OCI-LY7 (cell line): Measurements from ENCODE around the gene VPREB3. TPM values are rescaled to one million over a fixed set of nuclear protein-coding genes. Genes with fewer than 3 reads are reported as not detected.

ENCODE experiments used
- BruUV-seq: library from RNA; stranded (reverse); fragments of 400-500 nt; replicated peaks from 2 replicates; lab custom pipeline; 2021; lab: Mats Ljungman, UMichigan
- CTCF ChIA-PET: fragments of 300-600 bp; sonication (Branson Sonifier 250); formaldehyde crosslinking; loops from one replicate; lab custom pipeline; 2022; ENCODE audit warnings: antibody characterized with exemption; ENCODE audit not compliant: unreplicated experiment; lab: Charles Lee
- POLR2A ChIA-PET: fragments of 300-600 bp; sonication (Branson Sonifier 250); formaldehyde crosslinking; loops from one replicate; lab custom pipeline; 2022; ENCODE audit warnings: antibody characterized with exemption; lab: Charles Lee
- DNase-seq: peaks from one replicate; pipeline ENCODE4 v3.0.0-alpha.2; 2015; ENCODE audit warnings: low spot score
- H2AFZ ChIP-seq: fragments of 200-600 bp; sonication (generic), shearing (Covaris generic); 2 replicates; pipeline ENCODE4 v1.6.1; 2014; ENCODE audit warnings: mild to moderate bottlenecking, antibody characterized with exemption, low read length, moderate library complexity
- H3K27ac ChIP-seq: fragments of 200-600 bp; sonication (generic); 2 replicates; pipeline ENCODE4 v1.5.1; 2014; ENCODE audit warnings: mixed run types, low read depth, mild to moderate bottlenecking, moderate library complexity, low read length, inconsistent platforms; ENCODE audit not compliant: poor library complexity, severe bottlenecking
- H3K36me3 ChIP-seq: fragments of 200-600 bp; sonication (generic); 2 replicates; pipeline ENCODE4 v1.6.1; 2014; ENCODE audit warnings: mild to moderate bottlenecking, antibody characterized with exemption, low read length, moderate library complexity, mixed read lengths; ENCODE audit not compliant: insufficient read depth
- H3K4me1 ChIP-seq: fragments of 200-600 bp; sonication (generic); 2 replicates; pipeline ENCODE4 v1.5.1; 2014; ENCODE audit warnings: mild to moderate bottlenecking, low read length; ENCODE audit not compliant: insufficient read depth, poor library complexity, severe bottlenecking
- H3K4me2 ChIP-seq: fragments of 200-600 bp; sonication (generic); 2 replicates; pipeline ENCODE4 v1.6.1; 2014; ENCODE audit warnings: mild to moderate bottlenecking, low read length
- H3K4me3 ChIP-seq: fragments of 200-600 bp; sonication (generic); 2 replicates; pipeline ENCODE4 v1.5.1; 2014; ENCODE audit warnings: mild to moderate bottlenecking, low read depth, low read length; ENCODE audit not compliant: poor library complexity, severe bottlenecking
- H3K79me2 ChIP-seq: fragments of 200-600 bp; sonication (generic); 2 replicates; pipeline ENCODE4 v1.6.1; 2016; ENCODE audit warnings: low read depth, mild to moderate bottlenecking, low read length, moderate library complexity, mixed read lengths; ENCODE audit not compliant: insufficient read depth
- H3K9me2 ChIP-seq: fragments of 200-600 bp; sonication (generic); 2 replicates; pipeline ENCODE4 v1.6.1; 2016; ENCODE audit warnings: mild to moderate bottlenecking, low read length, mixed read lengths; ENCODE audit not compliant: insufficient read depth
- H3K9me3 ChIP-seq: fragments of 200-600 bp; sonication (generic); 2 replicates; pipeline ENCODE4 v1.6.1; 2014; ENCODE audit warnings: mild to moderate bottlenecking, mixed run types, low read length, mixed read lengths
- H4K20me1 ChIP-seq: fragments of 200-600 bp; sonication (generic); 2 replicates; pipeline ENCODE4 v1.6.1; 2014; ENCODE audit warnings: mild to moderate bottlenecking, antibody characterized with exemption, low read length, moderate library complexity, mixed read lengths; ENCODE audit not compliant: insufficient read depth
- CTCF ChIP-seq: fragments of 200-600 bp; sonication (generic); conservative IDR thresholded peaks from 2 replicates; pipeline ENCODE4 v1.5.1; 2014; ENCODE audit warnings: mild to moderate bottlenecking, antibody characterized with exemption, low read length, moderate library complexity, mixed read lengths
- EZH2phosphoT487 ChIP-seq: fragments of 200-600 bp; sonication (generic); IDR thresholded peaks from 2 replicates; pipeline ENCODE4 v1.6.1; 2018; ENCODE audit warnings: low read depth, borderline replicate concordance, mild to moderate bottlenecking, mixed run types, antibody characterized with exemption, low read length, moderate library complexity, mixed read lengths
- intact Hi-C: fragments of 100-400 bp; cut with micrococcal nuclease; formaldehyde crosslinking; loops from one replicate; pipeline ENCODE4 v1.10.0; 2022; ENCODE audit not compliant: unreplicated experiment
- total RNA-seq, 2 experiments: library from RNA; depleted of rRNA in 1 of 2; stranded (reverse); fragments of >200 nt in 1 of 2; shearing (Covaris generic) in 1 of 2; gene quantifications; 2 replicates each; pipeline ENCODE4 v1.2.3, GENCODE V29; 2014 to 2022

VPREB3 gene
- total RNA-seq, 2 experiments from 2014 or later: 241 to 312 TPM

DNA sequence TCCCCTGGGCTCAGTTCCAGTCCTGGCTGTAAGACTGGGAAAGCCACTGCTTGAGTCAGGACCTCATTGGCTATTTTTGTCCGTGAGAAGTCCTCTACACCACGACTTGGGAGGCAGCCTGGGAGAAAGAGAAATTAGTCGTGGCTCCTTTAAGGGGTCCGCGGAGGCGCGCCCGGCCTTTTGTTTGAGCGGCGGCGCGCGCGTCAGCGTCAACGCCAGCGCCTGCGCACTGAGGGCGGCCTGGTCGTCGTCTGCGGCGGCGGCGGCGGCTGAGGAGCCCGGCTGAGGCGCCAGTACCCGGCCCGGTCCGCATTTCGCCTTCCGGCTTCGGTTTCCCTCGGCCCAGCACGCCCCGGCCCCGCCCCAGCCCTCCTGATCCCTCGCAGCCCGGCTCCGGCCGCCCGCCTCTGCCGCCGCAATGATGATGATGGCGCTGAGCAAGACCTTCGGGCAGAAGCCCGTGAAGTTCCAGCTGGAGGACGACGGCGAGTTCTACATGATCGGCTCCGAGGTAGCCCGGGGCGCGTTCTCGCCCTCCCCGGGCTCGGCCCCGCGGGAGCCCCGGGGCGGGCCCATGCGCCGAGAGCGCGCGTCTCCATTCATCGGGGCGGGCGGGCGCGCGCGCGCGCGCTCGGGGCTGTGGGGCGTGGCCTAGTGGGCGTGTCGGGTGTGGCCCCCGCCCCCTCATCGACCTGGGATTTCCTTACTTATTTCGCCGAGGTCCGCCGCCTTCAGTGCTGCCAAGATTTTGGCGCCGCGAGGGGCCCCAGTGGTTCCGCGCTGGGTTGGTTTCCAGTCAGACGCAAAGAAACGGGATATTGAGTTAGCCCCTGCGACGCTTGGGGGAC is 32.8 kb upstream of the VPREB3 start, which contains the start of gene SMARCB1:
Gene SMARCB1 (plus strand): TSS at position 215 of the 848 bp plus-strand sequence. CDS start 204 bp downstream, at position 419.
- intact Hi-C loops: loop anchor here (2.0 to 5.0 kb wide), 2 partner anchors 14 to 50 kb away; partner anchors contain the start of gene DERL3
- peaks cover 42% of the 10 kb centered on the region for H3K36me3 ChIP-seq
- BruUV-seq: no TSS peak
- POLR2A ChIA-PET: interaction anchor here (1.2 kb wide), 2 partner anchors 12 to 13 kb away, joined by 3 to 8 read pairs; no protein-coding TSS in a partner anchor
- peaks cover 22% of the 10 kb centered on the region for H4K20me1 ChIP-seq
- peaks cover 48% of the 10 kb centered on the region for H3K4me1 ChIP-seq
- H3K27ac ChIP-seq: peak within 1 kb of the TSS; percentile 84
- TF ChIP-seq CTCF (no peak), EZH2phosphoT487 (no peak)
- peak; percentile 94 for DNase-seq
- CTCF ChIA-PET: interaction anchor here (0.8 kb wide), 1 partner anchor 62 kb away, joined by 3 read pairs; no protein-coding TSS in a partner anchor
- peaks cover 47% of the 10 kb centered on the region for H3K79me2 ChIP-seq
- H3K4me3 ChIP-seq: peak within 1 kb of the TSS; percentile 75
- H3K9me2 ChIP-seq: no peaks in the 10 kb centered on the region
- peak within 1 kb of the TSS; percentile 91 for H3K4me2 ChIP-seq
- H3K9me3 ChIP-seq: no peaks in the 10 kb centered on the region
- H2AFZ ChIP-seq: peak within 1 kb of the TSS; percentile 71

GRCh38 chr22:23786261-23786710 is 32.1 kb upstream of the VPREB3 start:
- H3K79me2 ChIP-seq: peaks cover 40% of the 10 kb centered on the region
- H3K9me2 ChIP-seq: no peaks in the 10 kb centered on the region
- peak overlapping the region; percentile 71 for H2AFZ ChIP-seq
- peak overlapping the region; percentile 84 for H3K27ac ChIP-seq
- BruUV-seq: TSS peak; percentile 86
- DNase-seq: peak; percentile 58
- peak overlapping the region; percentile 75 for H3K4me3 ChIP-seq
- ChIA-PET CTCF (no interaction called here), POLR2A (interaction anchor here (0.7 to 1.2 kb wide), 3 partner anchors 11 to 206 kb away, joined by 3 to 8 read pairs (median 3); partner anchors contain the start of gene IGLL1)
- H3K4me1 ChIP-seq: peaks cover 48% of the 10 kb centered on the region
- TF ChIP-seq CTCF (no peak), EZH2phosphoT487 (no peak)
- peaks cover 36% of the 10 kb centered on the region for H3K36me3 ChIP-seq
- intact Hi-C loops: loop anchor here (2.0 to 5.0 kb wide), 2 partner anchors 15 to 51 kb away; partner anchors contain the start of gene DERL3
- peak overlapping the region; percentile 91 for H3K4me2 ChIP-seq
- no peaks in the 10 kb centered on the region for H3K9me3 ChIP-seq
- H4K20me1 ChIP-seq: peaks cover 22% of the 10 kb centered on the region
